Sciatic nerve (tissue), 2 donors: Measurements from ENCODE around the gene ERH. TPM values are rescaled to one million over a fixed set of nuclear protein-coding genes. Genes with fewer than 3 reads are reported as not detected.

Experiments
- ATAC-seq: fragments of 200-7000 bp; cut with Tn5 transposase; one replicate; pipeline ENCODE4 v1.9.1; 2020; ENCODE audit warnings: mild to moderate bottlenecking, moderate library complexity
- DNase-seq: peaks from one replicate; pipeline ENCODE4 v3.0.0-alpha.2; 2020; ENCODE audit warnings: low spot score
- intact Hi-C: fragments of 100-400 bp; cut with DNase I; formaldehyde crosslinking; loops from one replicate; pipeline ENCODE4 v1.14.2; 2022
- total RNA-seq: library from RNA; stranded (reverse); fragmentation: NEBNext Ultra II Directional; extraction: Animal tissue kit (Norgen Biotek cat#: 25700); gene quantifications from one replicate; pipeline ENCODE4 v1.2.1, GENCODE V29; 2021
- donor health status: DM: no; HTN: no; CAD: no.
- donor health status: DM: no; HTN: no; CAD: no.

Gene ERH
- total RNA-seq, 1 donor from 2014 or later = 113 TPM

DNA sequence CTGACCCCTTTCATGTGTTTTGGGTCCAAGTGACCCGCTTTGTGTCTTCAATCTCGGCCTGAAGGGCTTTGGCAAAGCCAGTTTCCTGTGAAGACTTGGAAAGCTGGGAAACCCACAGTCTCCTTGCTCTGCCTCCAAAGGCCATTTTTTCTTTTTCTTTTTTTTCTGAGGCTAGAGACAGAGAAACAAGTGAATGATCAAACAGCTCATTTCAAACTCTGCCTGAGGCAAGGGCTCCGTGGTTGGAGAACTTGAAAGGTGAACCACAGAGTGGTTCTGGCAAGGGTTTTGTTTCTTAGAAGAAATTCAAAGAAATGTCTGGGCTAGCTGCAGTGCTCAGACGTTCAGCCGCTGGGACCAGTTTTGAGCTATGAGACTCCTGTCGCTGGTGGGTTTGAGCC, 62.7 kb downstream of the ERH start:
- intact Hi-C loops = no loop called here
- DNase-seq (no peak), ATAC-seq (peak; percentile 11)

DNA sequence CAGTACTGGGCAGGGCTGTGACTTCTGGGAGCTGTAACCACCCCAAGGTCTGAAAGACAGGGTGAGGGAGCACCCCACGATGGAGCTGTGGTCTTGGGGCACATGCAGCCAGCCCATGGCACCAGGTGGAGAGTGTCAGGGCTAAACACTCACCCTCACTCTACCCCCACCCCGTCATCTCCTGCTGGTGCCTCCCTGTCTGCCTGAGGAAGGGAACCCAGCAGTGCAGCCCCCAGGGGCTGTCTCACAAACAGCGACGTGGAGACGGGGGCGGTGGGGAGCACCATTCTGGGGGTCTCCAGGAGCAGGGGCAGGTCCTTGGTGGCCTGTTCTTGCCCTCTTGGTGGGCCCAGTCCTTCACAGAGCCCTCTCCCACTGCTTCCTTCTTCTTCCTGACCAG, 63.5 kb downstream of the ERH start:
- intact Hi-C loops = no loop called here
- DNase-seq = no peak
- no peak for ATAC-seq

DNA sequence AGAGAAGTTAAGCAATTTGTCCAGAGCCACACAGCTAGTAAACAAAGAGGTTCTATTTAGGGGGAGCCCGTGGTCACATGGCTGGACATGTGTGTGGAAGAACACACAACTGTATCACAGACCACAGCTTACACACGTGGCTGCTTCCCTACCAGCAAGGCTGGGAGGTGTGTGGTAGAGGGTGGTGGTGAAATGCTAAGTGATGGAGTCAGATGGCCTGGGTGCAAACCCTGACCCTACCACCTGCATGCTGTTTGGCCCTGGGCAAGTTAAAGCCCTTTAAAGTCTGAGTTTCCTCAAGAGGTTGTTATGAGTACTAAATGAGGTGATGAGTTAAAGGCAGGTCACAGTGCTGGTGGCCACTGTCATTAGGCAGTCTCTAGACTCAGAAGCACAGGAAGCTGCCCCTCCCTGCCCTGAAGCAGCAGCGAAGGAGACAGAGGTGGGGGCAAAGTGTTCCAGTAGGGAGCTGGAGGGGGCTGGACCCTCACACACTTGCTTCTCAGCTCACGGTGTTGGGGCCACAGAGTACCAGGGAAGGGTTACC, 64.2 kb downstream of the ERH start:
- intact Hi-C loops = no loop called here
- DNase-seq (no peak), ATAC-seq (no peak)

DNA sequence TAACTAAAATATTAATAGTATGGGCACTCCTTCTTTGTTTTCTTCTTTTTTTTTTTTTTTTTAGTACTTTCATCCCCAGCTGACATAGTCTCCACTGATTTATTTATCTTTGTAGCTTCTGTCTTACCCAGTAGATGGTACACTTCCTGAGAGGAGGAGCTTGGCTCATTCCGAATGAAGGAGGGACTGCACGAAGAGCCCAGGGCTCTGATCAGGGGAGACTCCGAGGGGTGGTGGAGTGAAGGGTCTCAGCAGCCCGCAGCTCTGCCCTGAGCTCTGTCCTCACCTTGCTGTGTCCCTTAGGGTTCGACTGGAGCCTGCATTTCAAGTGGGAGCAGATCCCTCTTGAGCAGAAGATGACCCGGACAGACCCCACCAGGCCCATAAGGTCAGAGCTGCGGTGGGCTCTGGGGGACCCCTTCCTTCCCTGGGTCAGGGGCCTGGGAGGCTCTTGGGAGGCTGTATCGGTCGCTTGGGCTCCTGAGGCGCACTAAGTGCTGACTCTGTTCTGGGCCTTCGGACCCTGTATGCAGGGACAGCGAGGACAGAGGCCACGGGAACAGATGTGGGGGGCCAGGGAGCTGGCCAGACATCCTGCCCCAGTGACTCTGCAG, 65.2 kb downstream of the ERH start:
- intact Hi-C loops = no loop called here
- ATAC-seq (no peak), DNase-seq (no peak)

DNA sequence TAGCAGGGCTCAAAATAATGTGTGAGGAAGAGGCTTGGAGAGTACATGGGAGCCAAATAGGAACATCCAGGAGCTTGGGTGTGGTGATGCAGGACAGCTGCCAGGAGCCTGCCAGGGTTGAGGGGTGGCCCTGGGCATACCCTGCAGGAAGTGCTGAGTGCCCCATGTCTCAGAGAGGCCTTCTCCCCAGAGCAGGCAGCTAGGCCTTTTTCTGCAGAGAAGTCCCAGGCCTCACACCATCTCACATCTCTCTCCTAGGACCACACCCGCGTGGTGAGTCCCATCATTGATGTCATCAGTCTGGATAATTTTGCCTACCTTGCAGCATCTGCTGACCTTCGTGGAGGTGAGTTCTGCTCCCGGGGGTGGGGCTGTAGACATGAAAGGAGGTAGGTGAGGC, 66.9 kb downstream of the ERH start:
- ATAC-seq = no peak
- intact Hi-C loops = no loop called here
- no peak for DNase-seq

Other genes with a start within 250 kb of the ERH start
- 42.8 TPM for gene DCAF5, start 245.2 kb downstream of the ERH start, total RNA-seq
- 30.0 TPM for gene EXD2, start 206.8 kb downstream of the ERH start, total RNA-seq
- 8.1 TPM for gene GALNT16, start 138.1 kb downstream of the ERH start, total RNA-seq
- 45.7 TPM for gene SLC39A9, start 393 bp upstream of the ERH start, total RNA-seq
- gene PLEKHD1, start 86.4 kb upstream of the ERH start, total RNA-seq = not detected
- not detected for gene CCDC177, start 176.6 kb upstream of the ERH start, total RNA-seq
- gene SUSD6, start 213.3 kb upstream of the ERH start, total RNA-seq = 68.9 TPM